Astrocyte (in vitro differentiated cells and primary cell): ENCODE results near the gene CCDC142. TPM values are rescaled to one million over a fixed set of nuclear protein-coding genes. Genes with fewer than 3 reads are reported as not detected.
A peak's percentile ranks its signal among the peaks of the same experiment; 100 is the strongest.

Experiments used
- DNase-seq: peaks from one replicate; pipeline ENCODE4 v3.0.0-alpha.2; 2010; ENCODE audit warnings: low read depth
- FAIRE-seq: peaks from 2 replicates; lab custom pipeline; 2011; peaks lifted over from hg19 to GRCh38; lab: Jason Lieb, UNC
- H2AFZ ChIP-seq: 2 replicates; pipeline ENCODE4 v1.6.0; 2012; ENCODE audit warnings: low read depth, low read length, inconsistent platforms
- H3K27ac ChIP-seq: 2 replicates; pipeline ENCODE4 v1.5.1; 2011; ENCODE audit warnings: low read depth, low read length, inconsistent platforms
- H3K27me3 ChIP-seq: 2 replicates; pipeline ENCODE4 v1.6.0; 2011; ENCODE audit warnings: low read length, inconsistent platforms; ENCODE audit not compliant: insufficient read depth
- H3K36me3 ChIP-seq: 2 replicates; pipeline ENCODE4 v1.5.1; 2011; ENCODE audit warnings: low read length, inconsistent platforms; ENCODE audit not compliant: insufficient read depth
- H3K4me1 ChIP-seq: 2 replicates; pipeline ENCODE4 v1.5.1; 2011; ENCODE audit warnings: low read length, inconsistent platforms; ENCODE audit not compliant: insufficient read depth
- H3K4me2 ChIP-seq: 2 replicates; pipeline ENCODE4 v1.6.0; 2012; ENCODE audit warnings: low read length, inconsistent platforms
- H3K4me3 ChIP-seq: 2 replicates; pipeline ENCODE4 v1.5.1; 2011; ENCODE audit warnings: low read depth, mild to moderate bottlenecking, low read length, inconsistent platforms; ENCODE audit not compliant: insufficient read depth
- H3K79me2 ChIP-seq: 2 replicates; pipeline ENCODE4 v1.6.0; 2012; ENCODE audit warnings: mild to moderate bottlenecking, low read length, inconsistent platforms; ENCODE audit not compliant: insufficient read depth
- H3K9ac ChIP-seq: 2 replicates; pipeline ENCODE4 v1.6.0; 2012; ENCODE audit warnings: mild to moderate bottlenecking, low read length, inconsistent platforms
- H3K9me3 ChIP-seq: 2 replicates; pipeline ENCODE4 v1.5.1; 2012; ENCODE audit warnings: low read depth, mild to moderate bottlenecking, low read length, inconsistent platforms; ENCODE audit not compliant: insufficient read depth
- H4K20me1 ChIP-seq: 2 replicates; pipeline ENCODE4 v1.6.0; 2012; ENCODE audit warnings: low read length, inconsistent platforms; ENCODE audit not compliant: insufficient read depth
- H3K27ac Mint-ChIP-seq: one replicate; pipeline ENCODE4 v1.8.0; 2021; ENCODE audit warnings: mild to moderate bottlenecking, mixed read lengths; ENCODE audit not compliant: unreplicated experiment
- H3K27me3 Mint-ChIP-seq: one replicate; pipeline ENCODE4 v1.8.0; 2021; ENCODE audit warnings: low read depth, mixed read lengths; ENCODE audit not compliant: unreplicated experiment
- H3K36me3 Mint-ChIP-seq: one replicate; pipeline ENCODE4 v1.8.0; 2021; ENCODE audit warnings: low read depth, mixed read lengths; ENCODE audit not compliant: unreplicated experiment
- H3K4me1 Mint-ChIP-seq: one replicate; pipeline ENCODE4 v1.8.0; 2021; ENCODE audit warnings: low read depth, mixed read lengths; ENCODE audit not compliant: unreplicated experiment
- H3K4me3 Mint-ChIP-seq: one replicate; pipeline ENCODE4 v1.8.0; 2021; ENCODE audit warnings: mild to moderate bottlenecking, moderate library complexity, mixed read lengths; ENCODE audit not compliant: unreplicated experiment
- H3K9me3 Mint-ChIP-seq: one replicate; pipeline ENCODE4 v1.8.0; 2021; ENCODE audit warnings: mild to moderate bottlenecking, mixed read lengths; ENCODE audit not compliant: unreplicated experiment
- CTCF ChIP-seq: IDR thresholded peaks from 2 replicates; pipeline ENCODE4 v1.5.1; 2011; ENCODE audit warnings: low read depth, mild to moderate bottlenecking, inconsistent platforms, low read length, moderate library complexity; ENCODE audit not compliant: insufficient read depth
- EZH2 ChIP-seq: IDR thresholded peaks from 2 replicates; pipeline ENCODE4 v1.6.1; 2012; ENCODE audit warnings: mild to moderate bottlenecking, low read length, inconsistent platforms; ENCODE audit not compliant: insufficient read depth
- total RNA-seq: library from RNA; stranded (reverse); gene quantifications from 2 replicates; pipeline ENCODE4 v1.2.1, GENCODE V29; 2021

The CCDC142 gene
- total RNA-seq, 1 donor from 2014 or later = 11.2 TPM

- peaks cover 52% of the 10 kb centered on the region for H3K4me1 ChIP-seq
- no peak overlapping the region for H3K4me3 ChIP-seq
- no peaks in the 10 kb centered on the region for H3K9me3 ChIP-seq
- H3K27ac ChIP-seq = no peak overlapping the region
- H3K36me3 Mint-ChIP-seq = peaks cover 9% of the 10 kb centered on the region
- TF ChIP-seq CTCF (no peak), EZH2 (no peak)
- H2AFZ ChIP-seq = no peak overlapping the region
- H3K27me3 Mint-ChIP-seq = peaks cover 57% of the 10 kb centered on the region
- peaks cover 17% of the 10 kb centered on the region for H3K79me2 ChIP-seq
- H3K4me2 ChIP-seq = peak overlapping the region; percentile 93
- peaks cover 4% of the 10 kb centered on the region for H3K36me3 ChIP-seq
- no peak overlapping the region for H3K9ac ChIP-seq
- no peak for DNase-seq
- H3K27ac Mint-ChIP-seq = no peak overlapping the region
- peak overlapping the region; percentile 83 for H3K4me3 Mint-ChIP-seq
- peaks cover 42% of the 10 kb centered on the region for H3K27me3 ChIP-seq
- FAIRE-seq = no peak
- H3K9me3 Mint-ChIP-seq = no peaks in the 10 kb centered on the region
- H3K4me1 Mint-ChIP-seq = peaks cover 25% of the 10 kb centered on the region
- H4K20me1 ChIP-seq = peaks cover 7% of the 10 kb centered on the region
These were observed 18.7 kb upstream of the CCDC142 start for GRCh38 chr2:74501335-74502071.

GRCh38 chr2:74500578-74500946, 17.8 kb upstream of the CCDC142 start:
- no peak overlapping the region for H3K27ac Mint-ChIP-seq

More at GRCh38 chr2:74500578-74500946, 17.8 kb upstream of the CCDC142 start:
- H3K4me3 ChIP-seq = no peak overlapping the region
- H2AFZ ChIP-seq = no peak overlapping the region
- H3K4me1 ChIP-seq = peaks cover 45% of the 10 kb centered on the region
- H3K9me3 ChIP-seq = no peaks in the 10 kb centered on the region
- H4K20me1 ChIP-seq = peaks cover 3% of the 10 kb centered on the region
- no peak for FAIRE-seq
- DNase-seq = no peak
- Mint-ChIP-seq H3K27me3 (peaks cover 66% of the 10 kb centered on the region), H3K4me1 (peaks cover 19% of the 10 kb centered on the region), H3K9me3 (no peaks in the 10 kb centered on the region), H3K4me3 (no peak overlapping the region), H3K36me3 (peaks cover 7% of the 10 kb centered on the region)
- TF ChIP-seq CTCF = no peak
- no peak for TF ChIP-seq EZH2
- no peak overlapping the region for H3K27ac ChIP-seq
- H3K79me2 ChIP-seq = peaks cover 10% of the 10 kb centered on the region
- no peak overlapping the region for H3K4me2 ChIP-seq
- H3K36me3 ChIP-seq = peaks cover 4% of the 10 kb centered on the region
- H3K27me3 ChIP-seq = peaks cover 42% of the 10 kb centered on the region
- no peak overlapping the region for H3K9ac ChIP-seq
